ENCODE results near the gene TNXB. TPM values are rescaled to one million over a fixed set of nuclear protein-coding genes. Genes with fewer than 3 reads are reported as not detected.

The TNXB gene
- total and polyA plus RNA-seq, 5 experiments from 2014 or later: 0.13 to 17.8 (median 14.5) TPM; not detected in 2

DNA sequence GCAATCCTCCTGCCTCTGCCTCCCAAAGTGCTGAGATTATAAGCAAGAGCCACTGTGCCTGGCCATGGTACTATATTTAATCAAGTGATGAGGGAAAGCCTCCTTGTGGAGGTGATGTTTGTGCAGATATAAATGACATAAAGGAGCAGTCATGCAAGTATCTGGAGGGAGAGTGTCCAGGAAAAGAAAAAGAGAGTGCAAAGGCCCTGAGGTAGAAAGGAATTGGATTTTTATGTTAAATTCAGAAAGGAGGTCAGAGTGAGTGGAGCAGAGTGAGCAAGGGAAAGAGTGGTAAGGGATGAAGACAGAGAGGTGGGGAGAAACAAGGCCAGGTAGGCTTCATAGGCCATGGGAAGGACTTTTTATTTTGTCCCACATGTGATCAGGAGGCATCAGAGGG lies 28.3 kb upstream of the TNXB start:
- DNase-seq (no peak), ATAC-seq (no peak)
- H3K27ac Mint-ChIP-seq: peak overlapping the region in 3 of 10 donors; percentile 1 to 19 (median 6)
- no peak overlapping the region for H3K4me3 Mint-ChIP-seq
- no peaks in the 10 kb centered on the region for H3K36me3 Mint-ChIP-seq
- POLR2A ChIA-PET: no interaction called here
- no peaks in the 10 kb centered on the region for H3K9me3 Mint-ChIP-seq
- peaks cover 0 to 2% (median 0%) of the 10 kb centered on the region in 4 donors for H3K4me1 Mint-ChIP-seq
- H3K27me3 Mint-ChIP-seq: peaks cover 0 to 10% (median 6%) of the 10 kb centered on the region in 5 donors

DNA sequence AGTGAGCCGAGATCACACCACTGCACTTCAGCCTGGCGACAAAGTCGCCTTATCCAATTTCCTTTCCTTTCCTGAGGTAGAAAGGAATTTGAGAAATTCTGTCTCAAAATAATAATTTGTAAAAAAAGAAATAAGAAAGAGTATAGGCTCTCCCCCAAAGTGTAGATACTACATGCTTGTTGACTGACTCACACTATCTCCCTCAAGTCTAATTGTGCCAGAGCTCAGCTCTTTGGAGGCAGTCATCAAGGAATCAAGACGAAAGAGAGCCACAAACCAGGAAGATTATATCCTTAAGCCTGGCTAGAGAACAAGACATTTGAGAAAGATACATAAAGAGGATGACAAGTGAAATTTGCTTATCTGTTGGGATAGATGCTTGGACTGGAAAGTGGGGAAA lies 24.6 kb upstream of the TNXB start:
- POLR2A ChIA-PET: no interaction called here
- H3K9me3 Mint-ChIP-seq: no peaks in the 10 kb centered on the region
- H3K27ac Mint-ChIP-seq: no peak overlapping the region
- no peaks in the 10 kb centered on the region for H3K36me3 Mint-ChIP-seq
- ATAC-seq (no peak), DNase-seq (no peak)
- H3K4me1 Mint-ChIP-seq: peaks cover 5 to 16% (median 15%) of the 10 kb centered on the region in 4 donors
- H3K27me3 Mint-ChIP-seq: peaks cover 0 to 3% (median 0%) of the 10 kb centered on the region in 5 donors
- H3K4me3 Mint-ChIP-seq: no peak overlapping the region

DNA sequence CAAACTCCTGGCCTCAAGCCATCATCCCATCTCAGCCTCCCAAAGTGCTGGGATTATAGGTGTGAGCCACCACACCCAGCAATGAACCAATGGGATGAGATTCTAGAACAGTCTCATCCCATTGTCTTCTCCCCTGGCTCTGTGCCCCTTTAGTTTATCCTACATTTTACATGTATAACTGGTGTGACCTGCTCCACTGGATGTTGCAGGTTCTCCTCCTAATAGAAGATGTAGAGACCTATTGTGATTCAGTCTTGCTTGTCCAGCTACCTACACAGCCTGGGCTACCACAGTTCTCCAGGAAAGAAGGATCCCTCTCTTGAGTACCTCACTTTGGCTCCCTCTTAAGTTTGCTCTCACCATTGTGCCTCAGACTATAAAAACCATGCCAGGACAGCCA lies 23.0 kb upstream of the TNXB start:
- no peaks in the 10 kb centered on the region for H3K9me3 Mint-ChIP-seq
- no peak for ATAC-seq
- H3K4me3 Mint-ChIP-seq: peak overlapping the region in 4 of 10 donors; percentile 6 to 54 (median 27)
- peak overlapping the region in 2 of 10 donors; percentile 11 to 22 for H3K27ac Mint-ChIP-seq
- DNase-seq: peak in 1 of 10 donors; percentile 15
- peaks cover 12 to 32% (median 31%) of the 10 kb centered on the region in 4 donors for H3K4me1 Mint-ChIP-seq
- POLR2A ChIA-PET: interaction anchor here (0.9 to 6.7 kb wide), 2 partner anchors 23 to 61 kb away, joined by 3 to 116 read pairs; partner anchors contain the start of genes GPSM3 and PBX2
- H3K36me3 Mint-ChIP-seq: peaks cover 0 to 3% (median 0%) of the 10 kb centered on the region in 3 donors
- peaks cover 0 to 3% (median 0%) of the 10 kb centered on the region in 5 donors for H3K27me3 Mint-ChIP-seq

DNA sequence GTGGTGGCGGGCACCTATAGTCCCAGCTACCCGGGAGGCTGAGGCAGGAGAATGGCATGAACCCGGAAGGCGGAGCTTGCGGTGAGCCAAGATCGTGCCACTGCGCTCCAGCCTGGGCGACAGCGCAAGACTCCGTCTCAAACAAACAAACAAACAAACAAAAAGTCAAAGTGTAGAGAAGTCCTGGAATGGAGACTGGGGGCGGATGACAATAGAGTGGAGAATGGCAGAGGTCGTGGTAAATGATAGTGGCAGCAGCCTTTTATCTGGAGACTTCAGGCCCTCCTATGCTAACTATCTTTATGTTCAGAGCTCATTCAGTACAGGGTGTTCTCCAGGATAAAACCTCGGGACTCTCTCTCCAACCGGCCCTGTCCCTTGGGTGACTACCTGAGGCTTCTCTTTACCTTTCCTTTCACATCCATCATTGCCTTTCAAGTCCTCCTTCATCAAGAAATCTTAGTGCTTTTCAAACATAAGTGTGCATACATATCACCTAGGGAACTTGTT lies 22.4 kb upstream of the TNXB start:
- Mint-ChIP-seq H3K9me3 (no peaks in the 10 kb centered on the region), H3K36me3 (peaks cover 0 to 6% (median 0%) of the 10 kb centered on the region in 3 donors), H3K27ac (peak overlapping the region in 3 of 10 donors; percentile 25 to 68 (median 50)), H3K4me3 (peak overlapping the region; percentile 9 to 72 (median 50)), H3K4me1 (peaks cover 17 to 38% (median 37%) of the 10 kb centered on the region in 4 donors), H3K27me3 (peaks cover 0 to 3% (median 0%) of the 10 kb centered on the region in 5 donors)
- DNase-seq (peak in 1 of 10 donors; percentile 27), ATAC-seq (no peak)
- POLR2A ChIA-PET: interaction anchor here (0.9 to 6.7 kb wide), 5 partner anchors 21 to 159 kb away, joined by 3 to 116 read pairs (median 21); partner anchors contain the start of genes AGPAT1, DXO, GPSM3 and PBX2

DNA sequence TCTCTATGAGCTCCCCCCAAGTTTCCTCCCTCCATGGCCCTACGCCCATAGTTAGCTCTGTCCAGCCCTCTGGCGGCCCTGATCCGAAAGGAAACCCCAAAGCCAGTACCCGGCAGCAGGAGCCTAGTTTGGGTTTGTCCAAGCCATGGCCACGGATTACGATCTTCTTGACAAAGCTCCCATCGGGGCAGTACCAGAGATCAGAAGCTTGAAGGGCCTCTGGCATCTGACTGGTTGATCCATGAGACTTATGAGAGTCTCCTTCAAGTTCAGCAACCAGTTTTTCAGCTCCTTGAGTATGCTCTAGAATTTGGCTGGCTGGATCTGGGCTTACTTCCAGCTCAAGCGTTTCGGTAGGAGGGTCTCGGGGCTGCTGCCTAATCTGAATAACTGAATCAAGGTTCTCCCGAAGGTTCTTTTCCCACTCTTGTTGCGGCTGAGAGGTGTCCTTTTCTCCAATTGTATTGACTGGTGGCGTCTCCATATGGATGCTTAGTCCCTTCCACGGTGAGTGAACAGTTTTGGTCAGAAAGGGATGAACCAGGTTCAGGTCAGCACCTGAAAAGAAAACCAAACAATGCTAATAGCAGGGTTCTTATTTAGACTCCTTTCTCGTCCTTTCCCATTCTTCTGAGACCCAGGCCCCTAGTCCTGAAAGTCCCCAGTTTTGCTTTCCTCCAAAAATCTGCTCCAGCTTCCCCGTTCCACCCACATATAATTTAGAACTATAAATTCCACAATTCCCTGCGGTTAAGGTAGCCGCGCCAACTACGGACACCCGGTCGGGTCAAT lies 20.4 kb upstream of the TNXB start:
- H3K27me3 Mint-ChIP-seq: peaks cover 0 to 3% (median 0%) of the 10 kb centered on the region in 5 donors
- H3K36me3 Mint-ChIP-seq: peaks cover 5 to 17% (median 5%) of the 10 kb centered on the region in 3 donors
- peak overlapping the region; percentile 90 to 98 (median 95) for H3K4me3 Mint-ChIP-seq
- H3K27ac Mint-ChIP-seq: peak overlapping the region; percentile 90 to 99 (median 95)
- no peaks in the 10 kb centered on the region for H3K9me3 Mint-ChIP-seq
- ATAC-seq: no peak
- peaks cover 23 to 49% (median 49%) of the 10 kb centered on the region in 4 donors for H3K4me1 Mint-ChIP-seq
- DNase-seq: peak in 1 of 10 donors; percentile 59
- POLR2A ChIA-PET: interaction anchor here (0.6 to 6.7 kb wide), 13 partner anchors 11 to 843 kb away, joined by 3 to 116 read pairs (median 4); partner anchors contain the start of genes AGPAT1, GPSM3, PBX2 and PRRT1

DNA sequence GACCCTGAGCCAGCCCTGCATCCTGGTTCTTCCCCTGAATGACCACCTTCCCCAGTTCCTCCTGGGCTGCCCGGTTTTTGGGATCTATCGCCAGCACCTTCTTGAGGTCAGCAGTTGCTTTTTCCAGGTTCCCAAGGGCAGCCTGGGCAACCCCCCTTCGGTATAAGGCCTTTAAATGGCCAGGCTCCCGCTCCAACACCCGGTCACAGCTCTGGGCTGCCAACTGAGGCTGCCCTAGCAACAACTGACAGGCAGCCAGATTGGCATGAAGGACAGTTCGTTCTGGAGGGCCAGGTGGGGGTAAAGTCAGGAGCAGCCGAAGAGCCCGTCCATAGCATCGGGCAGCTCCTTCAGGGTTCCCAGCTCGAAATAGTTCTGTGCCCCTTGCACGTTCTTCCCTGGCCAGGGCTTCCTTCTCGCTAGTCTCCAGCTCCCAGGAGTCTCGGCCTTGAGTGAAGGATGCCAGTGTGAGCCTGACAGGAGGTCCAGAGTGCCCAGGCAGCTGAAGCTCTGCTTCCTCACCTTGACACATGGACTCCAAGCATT lies 19.7 kb upstream of the TNXB start:
- Mint-ChIP-seq H3K27me3 (peaks cover 0 to under 1% (median 0%) of the 10 kb centered on the region in 5 donors), H3K27ac (peak overlapping the region; percentile 90 to 99 (median 97)), H3K4me1 (peaks cover 26 to 55% (median 54%) of the 10 kb centered on the region in 4 donors), H3K4me3 (peak overlapping the region in 9 of 10 donors; percentile 96 to 100 (median 98)), H3K36me3 (peaks cover 5 to 24% (median 10%) of the 10 kb centered on the region in 3 donors), H3K9me3 (no peaks in the 10 kb centered on the region)
- ATAC-seq: no peak
- peak in 1 of 10 donors; percentile 37 for DNase-seq
- POLR2A ChIA-PET: interaction anchor here (0.6 to 6.7 kb wide), 14 partner anchors 10 to 880 kb away, joined by 3 to 116 read pairs (median 6); partner anchors contain the start of genes AGPAT1, CSNK2B, DDX39B and GPANK1

DNA sequence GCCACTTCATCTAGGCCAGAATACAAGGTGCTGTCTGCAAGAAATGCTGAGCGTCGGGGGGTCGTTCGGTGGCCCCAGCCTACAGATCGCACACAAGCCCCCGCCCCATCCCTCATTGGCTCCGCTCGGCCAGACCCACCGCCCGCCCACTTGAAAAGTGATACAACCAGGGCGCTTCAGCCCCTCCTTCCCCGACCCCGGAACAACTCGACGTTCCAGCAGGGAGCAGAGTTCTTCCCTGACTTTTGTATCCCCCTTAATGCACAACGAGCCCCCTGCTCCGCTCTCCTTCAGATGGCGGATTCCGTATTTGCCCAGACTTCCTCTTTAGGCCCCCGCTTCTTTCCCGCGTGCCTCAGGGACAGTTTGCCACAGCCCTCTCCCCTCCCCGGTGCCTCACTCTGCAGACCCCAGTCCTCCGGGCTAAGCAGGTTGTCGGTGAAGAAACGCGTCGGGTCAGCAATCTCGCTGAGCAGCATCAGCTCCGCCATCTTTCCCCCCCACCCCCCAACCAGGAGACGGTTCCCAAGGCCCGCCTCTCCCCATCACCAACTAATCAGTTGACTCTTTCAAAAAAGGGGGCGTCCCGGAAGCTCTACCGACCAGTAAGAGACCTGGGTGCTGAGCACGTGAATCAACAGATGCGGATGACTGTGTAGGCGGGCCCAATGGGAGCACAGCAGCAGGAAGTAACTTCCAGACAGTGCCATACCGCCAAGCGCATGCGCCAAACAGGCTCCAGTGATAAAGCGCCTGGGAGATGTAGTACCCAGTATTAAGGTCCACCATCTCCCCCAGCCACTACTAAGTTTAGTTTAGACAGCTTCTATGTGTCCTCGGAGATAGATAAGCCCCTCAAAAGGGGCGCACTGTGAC lies 18.8 kb upstream of the TNXB start, which contains the start of gene ATF6B:
Gene ATF6B, minus strand, starts transcription at position 530 of the 876 bp plus-strand sequence. Its CDS starts 39 bp downstream, at position 491.
- peak; percentile 86 to 99 (median 97) for DNase-seq
- no peaks in the 10 kb centered on the region for H3K27me3 Mint-ChIP-seq
- H3K4me1 Mint-ChIP-seq: peaks cover 26 to 62% (median 57%) of the 10 kb centered on the region in 4 donors
- H3K4me3 Mint-ChIP-seq: peak within 1 kb of the TSS; percentile 96 to 100 (median 98)
- no peaks in the 10 kb centered on the region for H3K9me3 Mint-ChIP-seq
- POLR2A ChIA-PET: interaction anchor here (0.6 to 6.7 kb wide), 20 partner anchors 9 to 881 kb away, joined by 3 to 116 read pairs (median 4); partner anchors contain the start of genes AGPAT1, CSNK2B, DDX39B and GPANK1
- H3K27ac Mint-ChIP-seq: peak within 1 kb of the TSS; percentile 90 to 99 (median 97)
- peak; percentile 95 to 96 for ATAC-seq
- peaks cover 5 to 33% (median 10%) of the 10 kb centered on the region in 3 donors for H3K36me3 Mint-ChIP-seq

DNA sequence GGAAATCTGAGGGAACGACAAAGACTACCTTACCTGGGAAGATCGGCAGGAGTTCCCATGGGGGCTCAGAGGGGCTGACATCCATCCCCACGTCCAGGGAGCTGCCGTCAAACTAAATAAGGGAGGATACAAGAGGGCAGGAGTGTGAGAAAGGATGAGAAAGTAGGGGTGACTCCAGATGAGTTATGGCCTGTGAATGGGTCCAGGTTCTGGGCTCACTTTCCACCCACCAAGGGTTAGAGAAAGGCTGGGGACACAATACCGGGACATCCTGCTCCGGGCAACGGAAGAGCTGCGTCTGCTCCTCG lies 18.2 kb upstream of the TNXB start:
- Mint-ChIP-seq H3K9me3 (no peaks in the 10 kb centered on the region), H3K4me3 (peak overlapping the region; percentile 96 to 100 (median 98)), H3K27me3 (no peaks in the 10 kb centered on the region), H3K36me3 (peaks cover 5 to 38% (median 10%) of the 10 kb centered on the region in 3 donors), H3K27ac (peak overlapping the region; percentile 90 to 99 (median 97)), H3K4me1 (peaks cover 26 to 62% (median 57%) of the 10 kb centered on the region in 4 donors)
- POLR2A ChIA-PET: interaction anchor here (1.0 to 6.7 kb wide), 9 partner anchors 9 to 845 kb away, joined by 3 to 116 read pairs (median 6); partner anchors contain the start of genes AGPAT1, CSNK2B, GPANK1 and GPSM3
- no peak for ATAC-seq
- no peak for DNase-seq

DNA sequence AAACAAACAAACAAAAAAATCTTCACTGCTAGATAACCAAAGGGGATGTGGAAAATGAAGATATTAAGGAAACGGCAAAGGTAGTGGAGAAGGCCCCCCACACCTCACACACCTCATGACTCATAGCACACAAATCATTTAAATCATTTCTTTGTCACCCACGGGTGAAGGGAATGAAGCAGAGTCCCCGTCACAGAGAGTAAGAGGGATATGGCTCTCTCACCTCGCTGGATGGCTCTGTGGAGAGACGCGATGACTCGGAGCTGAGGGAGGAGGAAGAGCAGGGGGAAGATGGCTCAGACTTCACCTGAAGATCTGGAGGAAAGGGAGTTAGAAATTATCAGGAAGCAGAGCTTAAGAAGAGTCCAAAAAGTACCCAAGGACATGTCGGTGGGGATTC lies 17.7 kb upstream of the TNXB start:
- Mint-ChIP-seq H3K9me3 (no peaks in the 10 kb centered on the region), H3K4me3 (peak overlapping the region; percentile 96 to 100 (median 98)), H3K27me3 (no peaks in the 10 kb centered on the region), H3K27ac (peak overlapping the region; percentile 74 to 99 (median 97)), H3K36me3 (peaks cover 8 to 43% (median 10%) of the 10 kb centered on the region in 3 donors), H3K4me1 (peaks cover 26 to 62% (median 57%) of the 10 kb centered on the region in 4 donors)
- POLR2A ChIA-PET: interaction anchor here (1.0 to 6.7 kb wide), 5 partner anchors 25 to 462 kb away, joined by 3 to 116 read pairs (median 7); partner anchors contain the start of genes AGPAT1, CSNK2B, GPANK1 and GPSM3
- no peak for ATAC-seq
- peak in 1 of 10 donors; percentile 10 for DNase-seq

DNA sequence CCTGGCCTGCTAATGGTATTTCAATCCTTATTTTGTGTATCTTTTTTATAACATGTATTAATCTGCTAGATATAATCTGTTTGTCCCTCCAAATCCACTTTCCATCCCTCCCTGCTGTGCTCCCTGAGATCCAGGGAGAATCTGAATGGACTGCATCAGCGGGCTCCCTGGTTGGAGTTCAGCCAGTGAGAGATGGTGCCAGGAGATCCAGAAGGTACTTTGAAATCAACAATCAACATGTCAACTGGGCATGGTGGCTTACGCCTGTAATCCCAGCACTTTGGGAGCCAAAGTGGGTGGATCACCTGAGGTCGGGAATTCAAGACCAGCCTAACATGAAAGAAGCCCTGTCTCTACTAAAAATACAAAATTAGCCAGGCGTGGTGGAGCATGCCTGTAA lies 14.5 kb upstream of the TNXB start:
- H3K27ac Mint-ChIP-seq: peak overlapping the region in 1 of 10 donors; percentile 61

DNA sequence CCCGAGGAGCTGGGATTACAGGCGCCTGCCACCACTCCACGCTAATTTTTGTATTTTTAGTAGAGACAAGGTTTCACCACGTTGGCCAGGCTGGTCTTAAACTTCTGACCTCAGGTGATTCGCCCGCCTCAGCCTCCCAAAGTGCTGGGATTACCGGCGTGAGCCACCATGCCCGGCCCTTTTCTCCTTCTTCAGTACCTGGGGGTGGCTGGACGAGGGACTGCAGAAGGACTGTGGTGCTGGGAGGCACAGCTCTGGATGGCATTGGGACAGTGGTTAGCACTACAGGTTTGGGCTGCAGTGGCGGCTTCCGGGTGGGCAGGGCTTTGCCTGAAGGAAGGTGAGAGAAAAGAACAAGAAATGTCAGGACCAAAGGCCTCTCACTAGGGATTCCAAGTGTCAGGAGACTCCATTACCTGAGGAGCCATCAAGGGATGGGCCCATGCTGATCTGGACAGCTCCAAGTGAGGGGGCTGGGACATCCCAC lies 11.5 kb upstream of the TNXB start:
- peaks cover 4 to 89% (median 9%) of the 10 kb centered on the region in 3 donors for H3K36me3 Mint-ChIP-seq
- no peaks in the 10 kb centered on the region for H3K27me3 Mint-ChIP-seq
- peaks cover 15 to 33% (median 26%) of the 10 kb centered on the region in 4 donors for H3K4me1 Mint-ChIP-seq
- peak in 1 of 10 donors; percentile 52 for DNase-seq
- no peak for ATAC-seq
- POLR2A ChIA-PET: interaction anchor here (1.1 kb wide), 1 partner anchor 32 kb away, joined by 3 read pairs; no protein-coding TSS in a partner anchor
- H3K9me3 Mint-ChIP-seq: no peaks in the 10 kb centered on the region
- H3K4me3 Mint-ChIP-seq: no peak overlapping the region
- H3K27ac Mint-ChIP-seq: peak overlapping the region in 2 of 10 donors; percentile 28

More for the DNA sequence above, 14.5 kb upstream of the TNXB start:
- Mint-ChIP-seq H3K4me1 (peaks cover 30 to 57% (median 50%) of the 10 kb centered on the region in 4 donors), H3K9me3 (no peaks in the 10 kb centered on the region), H3K27me3 (no peaks in the 10 kb centered on the region), H3K4me3 (no peak overlapping the region), H3K36me3 (peaks cover 8 to 75% (median 12%) of the 10 kb centered on the region in 3 donors)
- ATAC-seq: no peak
- peak in 1 of 10 donors; percentile 4 for DNase-seq
- POLR2A ChIA-PET: interaction anchor here (0.5 to 1.3 kb wide), 2 partner anchors 61 to 69 kb away, joined by 3 to 4 read pairs; partner anchors contain the start of gene GPSM3

Measured in naive thymus-derived CD8-positive, alpha-beta T cell (primary cell).